H4 (cell line): ENCODE data around the gene ATAD3B. TPM values are rescaled to one million over a fixed set of nuclear protein-coding genes. Genes with fewer than 3 reads are reported as not detected.
"Not testable (repeated sequence)": the region's sequence is repeated elsewhere in the genome, so short reads cannot be mapped to it uniquely, and the experiment has no call there.

Experiments
- DNase-seq: peaks from one replicate; pipeline ENCODE4 v3.0.0-alpha.2; 2015; ENCODE audit warnings: low spot score
- total RNA-seq: library from RNA; depleted of rRNA; stranded (reverse); fragments of >200 nt; shearing (Covaris generic); gene quantifications from 2 replicates; pipeline ENCODE4 v1.2.3, GENCODE V29; 2014

ATAD3B gene
- total RNA-seq, 1 experiment from 2014 or later = 5.7 TPM

DNA sequence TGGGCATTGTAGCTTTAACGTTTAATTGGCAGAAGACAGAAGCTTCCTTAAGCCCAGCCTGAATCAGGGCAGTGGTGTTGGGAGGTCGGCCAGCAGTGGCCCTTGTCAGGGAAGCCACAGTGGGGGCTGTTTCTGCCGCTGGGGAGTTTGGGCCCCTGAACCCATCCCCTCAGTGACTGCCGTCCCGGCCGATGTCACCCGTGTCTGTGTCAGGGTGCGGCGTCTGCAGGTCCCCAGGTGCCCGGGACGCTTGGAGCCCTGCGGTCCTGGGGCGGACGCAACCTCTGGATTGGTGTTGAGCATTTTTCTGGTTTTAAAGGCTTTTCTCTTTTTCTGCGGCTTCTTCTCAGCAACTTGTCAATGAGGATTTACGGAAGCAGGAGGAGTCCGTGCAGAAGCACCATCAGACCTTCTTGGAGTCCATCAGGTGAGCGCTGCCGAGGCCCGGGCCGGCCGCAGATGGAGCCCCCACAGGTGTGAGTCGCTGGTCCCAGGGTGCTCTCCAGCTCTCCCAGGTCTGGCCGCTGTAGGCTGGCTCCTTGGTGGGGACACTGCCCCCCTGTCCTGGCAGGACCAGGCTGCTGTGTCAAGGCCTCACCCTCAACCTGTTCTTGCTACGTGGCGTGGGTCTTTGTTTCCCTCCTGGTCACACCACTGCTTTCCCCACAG lies 19.7 kb upstream of the ATAD3B start:
- no peak for DNase-seq

DNA sequence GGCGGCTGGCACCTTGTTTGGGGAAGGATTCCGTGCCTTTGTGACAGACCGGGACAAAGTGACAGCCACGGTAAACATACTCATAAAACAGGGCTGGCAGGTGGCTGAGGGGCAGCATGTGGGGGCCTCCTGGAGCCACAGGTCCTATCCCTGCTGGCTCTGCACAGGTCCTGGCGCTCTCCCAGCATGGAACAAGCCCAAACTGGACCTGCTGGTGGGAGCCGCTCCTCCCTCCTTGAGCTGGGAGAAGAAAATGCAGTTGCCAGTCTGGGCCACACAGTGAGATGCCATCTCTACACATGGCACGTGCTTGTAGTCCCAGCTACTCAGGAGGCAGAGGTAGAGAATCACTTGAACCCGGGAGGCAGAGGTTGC lies 19.2 kb upstream of the ATAD3B start:
- DNase-seq = not testable (repeated sequence)

DNA sequence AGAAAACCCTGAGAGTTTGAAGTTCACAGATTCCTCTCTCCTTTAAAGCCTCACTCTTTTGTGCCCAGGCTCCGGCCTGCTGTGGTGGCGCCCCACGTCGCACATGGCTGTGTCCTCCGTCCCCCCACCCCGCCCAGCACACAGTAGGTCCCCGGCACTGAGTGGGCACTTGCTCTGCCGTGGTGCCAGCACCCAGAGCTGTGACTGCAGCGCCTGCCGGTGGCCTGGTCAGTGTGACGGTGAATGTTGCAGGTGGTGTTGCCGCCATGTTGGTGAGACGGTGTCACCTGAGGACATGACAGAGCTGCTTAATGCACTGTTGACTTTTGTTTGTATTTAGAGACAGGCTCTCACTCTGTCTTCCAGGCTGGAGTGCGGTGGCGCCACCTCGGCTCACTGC lies 18.7 kb upstream of the ATAD3B start:
- no peak for DNase-seq

DNA sequence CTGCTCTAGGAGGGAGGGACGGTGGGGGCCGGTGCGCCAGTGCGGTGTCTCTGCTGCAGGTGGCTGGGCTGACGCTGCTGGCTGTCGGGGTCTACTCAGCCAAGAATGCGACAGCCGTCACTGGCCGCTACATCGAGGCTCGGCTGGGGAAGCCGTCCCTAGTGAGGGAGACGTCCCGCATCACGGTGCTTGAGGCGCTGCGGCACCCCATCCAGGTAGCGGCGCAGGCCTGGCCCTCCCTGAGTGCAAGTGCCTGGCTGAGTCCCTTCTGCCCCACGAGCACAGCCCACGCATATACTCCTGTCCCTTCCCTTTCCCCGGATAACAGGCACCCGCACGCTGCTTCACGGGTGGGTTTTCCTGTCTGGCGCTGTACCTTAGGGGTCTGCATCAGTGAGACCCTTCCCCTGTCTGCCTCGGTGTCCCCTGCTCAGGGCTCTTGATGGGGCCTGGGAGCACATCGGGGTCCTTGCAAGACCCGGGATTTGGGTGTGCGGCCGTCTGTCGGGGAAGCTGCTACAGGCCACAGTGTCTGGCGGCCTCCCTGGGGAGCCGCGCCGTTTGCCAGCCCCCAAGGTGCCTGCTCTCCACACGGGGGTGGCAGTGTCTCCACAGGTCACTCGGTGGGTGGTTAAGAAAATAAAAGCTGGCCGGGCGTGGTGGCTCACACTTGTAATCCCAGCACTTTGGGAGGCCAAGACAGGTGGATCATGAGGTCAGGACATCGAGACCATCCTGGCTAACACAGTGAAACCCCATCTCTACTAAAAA lies 17.1 kb upstream of the ATAD3B start:
- DNase-seq = not testable (repeated sequence)

DNA sequence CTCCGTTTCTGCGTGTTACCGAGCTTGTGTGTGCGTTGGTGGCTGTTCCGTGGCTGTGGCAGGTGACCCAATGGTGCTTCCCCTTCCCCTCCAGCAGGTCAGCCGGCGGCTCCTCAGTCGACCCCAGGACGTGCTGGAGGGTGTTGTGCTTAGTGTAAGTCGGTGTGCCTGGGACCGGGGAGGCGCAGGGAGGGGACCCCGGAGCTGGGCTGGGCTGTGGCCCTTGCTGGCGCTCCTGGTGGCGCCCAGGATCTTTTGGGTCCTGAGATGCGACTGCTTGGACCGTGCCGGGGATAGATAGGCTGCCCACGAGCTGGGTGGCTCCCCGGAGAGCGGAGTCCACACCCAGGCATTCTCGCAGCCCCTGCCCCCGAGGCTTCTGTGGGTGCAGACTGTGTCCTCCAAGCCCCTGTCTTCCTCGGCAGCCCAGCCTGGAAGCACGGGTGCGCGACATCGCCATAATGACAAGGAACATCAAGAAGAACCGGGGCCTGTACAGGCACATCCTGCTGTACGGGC lies 16.1 kb upstream of the ATAD3B start:
- no peak for DNase-seq

DNA sequence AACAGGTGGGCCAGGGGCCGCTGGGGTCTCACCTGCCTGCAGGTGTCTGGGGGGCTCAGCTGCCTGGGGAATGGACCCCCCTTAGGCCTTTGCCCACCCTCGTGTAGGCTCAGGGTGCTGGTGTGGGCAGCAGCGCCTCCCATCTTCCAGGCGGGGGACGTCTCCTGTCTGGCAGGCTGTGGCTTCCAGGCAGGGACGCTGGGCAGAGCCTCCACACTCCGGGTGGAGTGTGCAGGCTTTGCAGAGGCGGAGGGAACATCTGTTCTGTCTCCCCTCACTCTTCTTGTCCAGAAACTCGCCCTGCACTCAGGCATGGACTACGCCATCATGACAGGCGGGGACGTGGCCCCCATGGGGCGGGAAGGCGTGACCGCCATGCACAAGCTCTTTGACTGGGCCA lies 15.6 kb upstream of the ATAD3B start:
- DNase-seq = not testable (repeated sequence)

DNA sequence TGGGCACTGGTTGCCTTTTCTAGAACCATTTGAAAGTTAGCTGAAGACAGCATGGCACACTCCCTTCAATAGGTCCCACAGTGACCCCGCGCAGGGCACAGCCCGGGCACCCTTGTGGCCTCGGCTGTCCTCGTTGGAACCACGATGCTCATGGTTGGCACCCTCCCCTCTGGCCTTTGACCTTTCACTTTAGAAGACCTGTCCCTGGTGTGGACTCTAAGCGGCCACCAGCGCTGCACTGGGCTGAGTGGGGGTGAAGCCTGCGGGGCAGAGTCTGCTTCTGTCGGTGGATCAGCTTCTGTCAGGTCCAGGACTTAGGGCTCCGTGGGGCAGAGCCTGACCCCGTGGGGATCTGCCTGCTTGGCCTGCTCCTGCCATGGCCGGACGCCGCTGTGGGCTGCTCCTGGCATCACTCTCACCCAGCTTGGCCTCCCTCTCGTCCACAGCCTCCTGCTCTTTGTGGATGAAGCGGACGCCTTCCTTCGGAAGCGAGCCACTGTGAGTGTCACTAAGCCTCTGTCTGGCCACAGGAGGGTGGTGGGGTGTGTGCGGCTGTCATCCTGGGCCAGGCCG lies 14.8 kb upstream of the ATAD3B start:
- DNase-seq = not testable (repeated sequence)

DNA sequence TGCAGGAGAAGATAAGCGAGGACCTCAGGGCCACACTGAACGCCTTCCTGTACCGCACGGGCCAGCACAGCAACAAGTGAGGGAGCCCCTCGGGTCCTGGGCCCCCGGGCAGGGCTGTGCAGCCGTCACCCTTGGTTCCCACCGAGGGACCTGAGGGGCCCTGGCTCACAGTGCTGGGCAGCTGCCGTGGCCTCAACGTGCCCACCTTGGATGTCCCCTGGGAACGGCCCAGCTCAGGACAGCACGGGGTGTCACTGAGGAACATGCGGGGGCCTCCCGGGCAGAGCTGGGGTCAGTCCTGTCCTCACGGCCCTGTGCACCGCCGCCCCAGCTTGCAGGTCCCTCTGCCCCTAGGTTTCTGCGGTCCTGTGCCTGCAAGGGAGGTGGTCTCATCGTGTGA lies 12.4 kb upstream of the ATAD3B start:
- DNase-seq = not testable (repeated sequence)

DNA sequence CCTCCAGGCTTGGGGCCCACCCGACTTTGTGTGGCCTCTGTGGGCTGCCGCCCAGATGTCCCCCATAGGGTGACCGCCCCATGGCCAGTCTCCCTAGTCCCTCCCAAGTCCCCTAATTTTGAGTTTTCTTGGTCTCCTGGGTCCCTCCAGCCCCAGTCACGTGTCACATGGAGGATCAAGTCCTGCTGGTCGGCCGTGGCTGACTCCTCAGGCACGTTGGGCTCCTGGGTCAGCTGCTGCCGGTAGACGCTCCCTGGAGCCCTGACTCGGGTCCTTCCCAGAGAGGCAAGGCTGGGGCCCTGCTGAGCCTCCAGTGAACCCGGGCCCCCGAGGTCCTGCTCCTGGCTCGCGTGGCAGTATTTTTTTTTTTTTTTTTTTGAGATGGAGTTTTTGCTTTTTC lies 11.9 kb upstream of the ATAD3B start:
- not testable (repeated sequence) for DNase-seq

DNA sequence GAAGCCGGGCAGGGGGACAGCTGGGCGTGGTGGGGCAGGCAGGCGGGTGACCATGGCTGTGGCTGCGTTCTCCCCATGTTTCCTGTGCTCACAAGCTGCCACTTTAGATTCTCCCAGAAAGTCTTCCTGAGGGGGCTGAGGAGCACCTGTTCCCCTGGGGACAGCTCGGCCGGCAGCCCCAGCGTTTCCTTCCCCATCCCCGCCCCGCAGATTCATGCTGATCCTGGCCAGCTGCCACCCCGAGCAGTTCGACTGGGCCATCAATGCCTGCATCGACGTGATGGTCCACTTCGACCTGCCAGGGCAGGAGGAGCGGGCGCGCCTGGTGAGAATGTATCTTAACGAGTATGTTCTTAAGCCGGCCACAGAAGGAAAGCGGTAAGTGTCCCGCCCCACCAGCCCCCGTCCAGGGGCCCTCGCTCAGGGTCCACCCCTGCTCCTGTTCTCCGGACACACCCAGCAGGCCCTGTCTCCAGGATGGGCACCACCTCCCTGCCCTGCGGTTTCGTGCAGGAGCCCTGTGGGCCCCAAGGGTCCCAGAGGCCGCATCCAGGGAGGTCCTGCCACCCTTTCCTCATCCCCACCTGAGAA lies 10.9 kb upstream of the ATAD3B start:
- no peak for DNase-seq

DNA sequence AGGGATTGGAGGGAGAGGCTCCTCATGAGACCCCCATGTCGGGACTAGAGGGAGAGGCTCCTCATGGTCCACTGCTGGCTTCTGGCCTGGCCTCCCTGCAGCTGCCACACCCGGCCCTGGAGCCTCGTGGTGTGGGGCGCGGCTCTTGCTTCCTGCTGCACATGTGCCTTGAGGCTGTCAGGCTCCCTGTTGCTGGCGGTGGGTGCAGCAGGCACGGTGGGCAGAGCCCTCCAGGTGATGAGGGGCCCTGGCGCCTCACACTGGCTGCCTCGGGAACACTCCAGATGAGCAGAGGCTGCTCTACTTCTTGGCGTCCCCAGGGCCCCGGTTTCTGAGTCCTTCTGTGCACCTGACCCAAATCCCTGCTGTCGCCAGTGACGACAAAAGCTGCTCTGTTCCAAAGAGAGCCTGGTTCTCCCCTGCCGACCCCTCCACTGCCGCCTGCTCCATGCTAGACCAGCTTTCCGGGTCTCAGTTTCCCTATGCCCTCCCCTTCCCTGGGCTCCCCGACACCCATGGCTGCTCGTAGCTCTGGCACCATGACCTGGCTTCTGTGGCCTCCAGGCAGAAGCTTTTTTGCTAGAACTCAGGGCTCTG lies 9.7 kb upstream of the ATAD3B start:
- DNase-seq = no peak

DNA sequence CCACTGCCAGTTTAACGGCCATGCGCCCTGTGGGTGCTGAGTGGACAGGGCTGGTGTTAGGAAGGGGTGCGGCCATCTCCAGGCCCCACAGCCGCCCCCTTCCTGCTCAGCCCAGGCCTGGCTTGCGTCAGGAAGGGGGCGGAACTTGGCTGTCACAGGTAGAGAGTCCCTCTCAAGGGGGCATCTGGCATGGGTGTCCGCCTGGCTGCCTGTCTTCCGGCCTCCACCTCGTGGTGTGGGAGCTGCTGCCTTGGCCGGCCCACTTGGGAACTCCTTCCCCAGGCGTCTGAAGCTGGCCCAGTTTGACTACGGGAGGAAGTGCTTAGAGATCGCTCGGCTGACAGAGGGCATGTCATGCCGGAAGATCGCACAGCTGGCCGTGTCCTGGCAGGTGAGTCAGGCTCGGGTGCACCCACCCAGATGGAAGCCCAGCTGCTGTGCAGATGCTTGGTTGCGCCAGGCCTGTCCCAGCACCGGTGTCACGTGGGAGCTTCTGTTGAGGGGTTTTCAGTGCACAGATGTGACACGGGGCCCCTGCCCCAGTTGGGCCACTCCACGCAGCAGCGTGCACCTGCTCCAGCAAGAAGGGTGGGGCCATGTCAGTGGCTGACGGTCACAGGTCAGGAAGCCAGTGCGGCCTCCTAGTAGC lies 9.1 kb upstream of the ATAD3B start:
- no peak for DNase-seq

DNA sequence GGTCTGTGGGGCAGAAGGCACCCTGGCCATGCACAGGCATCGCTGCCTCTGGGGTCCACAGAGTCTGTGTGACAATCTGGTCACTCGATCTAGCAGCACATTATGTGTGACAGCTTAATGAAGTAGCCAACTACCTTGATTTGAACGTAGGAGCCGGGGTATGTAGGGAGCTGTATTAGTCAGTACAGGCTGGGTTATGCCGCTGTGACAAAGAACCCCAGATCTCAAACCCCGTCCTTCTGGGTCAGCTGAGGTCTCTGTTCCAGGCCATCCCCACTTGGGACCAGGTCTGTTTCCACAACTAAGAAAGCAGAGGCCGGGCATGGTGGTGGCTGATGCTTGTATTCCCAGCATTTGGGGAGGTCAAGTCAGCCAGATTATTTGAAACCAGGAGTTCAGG lies 8.3 kb upstream of the ATAD3B start:
- DNase-seq = no peak

DNA sequence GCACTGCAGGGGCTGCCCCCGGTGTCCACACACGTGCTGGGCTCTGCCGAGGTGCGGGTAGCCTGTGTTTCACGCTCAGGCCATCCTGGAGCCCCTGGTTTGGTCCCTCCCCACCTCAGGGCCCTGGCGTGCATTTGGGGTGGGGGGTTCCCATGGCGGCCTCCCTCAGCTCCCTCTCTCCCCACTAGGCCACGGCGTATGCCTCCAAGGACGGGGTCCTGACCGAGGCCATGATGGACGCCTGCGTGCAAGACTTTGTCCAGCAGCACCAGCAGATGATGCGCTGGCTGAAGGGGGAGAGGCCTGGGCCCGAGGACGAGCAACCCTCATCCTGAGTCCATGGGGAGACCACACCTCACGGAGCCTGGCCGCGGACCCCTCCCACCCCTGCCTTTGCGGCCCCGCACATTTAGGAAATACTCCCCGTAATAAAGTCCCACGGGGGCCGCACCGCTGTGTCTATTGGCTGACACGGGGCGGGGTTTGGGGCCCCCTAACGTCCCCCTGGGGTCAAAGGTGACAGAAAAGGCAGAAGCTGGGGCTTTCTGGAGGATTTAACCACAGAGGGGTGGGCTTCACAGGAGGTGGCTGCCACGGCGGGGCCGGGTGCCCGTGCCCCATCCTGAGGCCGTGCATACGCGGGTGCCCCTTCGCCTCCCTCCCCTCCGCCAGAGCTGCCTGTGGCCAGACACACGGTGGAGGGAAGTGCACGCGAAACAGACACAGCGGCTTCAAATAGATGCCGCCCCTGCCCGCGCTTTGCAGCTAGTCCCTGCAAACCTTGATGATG lies 3.2 kb upstream of the ATAD3B start:
- not testable (repeated sequence) for DNase-seq

DNA sequence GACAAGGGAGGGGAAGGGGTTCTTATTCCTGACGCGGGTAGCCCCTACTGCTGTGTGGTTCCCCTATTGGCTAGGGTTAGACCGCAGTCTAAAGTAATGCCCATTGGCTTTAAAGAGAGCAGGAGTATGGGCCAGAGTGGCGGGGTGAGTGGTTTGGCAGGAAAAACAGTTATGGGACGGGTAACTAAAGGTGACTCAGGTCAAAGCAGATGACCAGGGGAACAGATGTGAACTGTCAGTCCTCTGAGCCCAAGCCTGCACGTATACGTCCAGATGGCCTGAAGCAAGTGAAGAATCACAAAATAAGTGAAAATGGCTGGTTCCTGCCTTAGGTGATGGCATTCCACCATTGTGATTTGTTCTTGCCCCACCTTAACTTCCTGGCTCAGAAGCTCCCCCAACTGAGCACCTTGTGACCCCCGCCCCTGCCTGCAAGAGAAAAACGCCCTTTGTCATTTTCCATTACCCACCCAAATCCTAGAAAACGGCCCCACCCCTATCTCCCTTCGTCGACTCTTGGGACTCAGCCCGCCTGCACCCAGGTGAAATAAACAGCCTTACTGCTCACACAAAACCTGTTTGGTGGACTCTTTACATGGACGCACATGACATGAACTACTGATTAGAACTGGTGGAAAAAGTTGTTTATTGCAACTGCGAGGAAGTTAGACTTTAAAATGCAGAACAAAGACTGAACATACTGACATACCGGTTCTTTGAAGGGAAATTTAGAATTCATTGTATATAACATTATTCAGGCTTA lies 758 bp upstream of the ATAD3B start:
- DNase-seq = no peak

DNA sequence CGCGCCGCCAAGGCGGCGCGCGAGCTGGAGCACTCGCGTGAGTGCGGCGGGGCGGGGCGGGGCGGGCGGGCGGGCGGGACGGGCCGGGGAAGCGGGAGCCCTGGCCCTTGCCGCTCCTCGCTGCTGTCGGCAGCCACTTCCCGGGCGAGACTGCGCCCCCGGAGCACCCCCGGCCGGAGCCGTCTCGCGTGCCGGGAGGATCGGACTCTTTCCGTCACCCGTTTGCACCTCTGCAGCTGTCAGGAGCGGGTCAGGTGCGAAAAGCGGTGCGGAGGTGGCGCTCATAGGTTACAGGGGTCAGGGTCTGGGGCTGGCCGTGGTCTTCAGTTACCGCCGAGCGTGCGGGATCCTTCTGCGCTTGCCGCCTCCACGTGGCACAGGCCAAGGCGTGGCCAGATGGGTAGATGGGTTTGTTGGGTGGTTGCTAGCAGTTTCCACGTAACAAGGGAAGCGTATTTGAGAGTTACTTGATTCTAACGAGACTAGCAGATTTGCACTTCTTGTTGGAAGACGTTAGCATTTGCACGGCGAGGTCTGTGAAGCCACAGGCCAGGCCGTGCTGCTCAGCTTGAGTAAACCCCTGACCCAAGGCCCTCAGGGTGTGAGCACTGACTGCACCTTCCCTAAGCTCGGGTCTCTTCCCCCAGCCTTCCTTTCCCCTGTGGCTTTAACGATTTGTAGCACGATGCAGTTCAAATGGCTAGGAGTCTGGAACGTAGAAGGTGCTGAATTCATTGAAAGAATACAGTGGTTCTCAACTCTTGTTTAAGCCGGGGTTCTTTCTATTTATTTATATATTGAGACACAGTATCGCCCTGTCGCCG lies 700 bp downstream of the ATAD3B start:
- not testable (repeated sequence) for DNase-seq

DNA sequence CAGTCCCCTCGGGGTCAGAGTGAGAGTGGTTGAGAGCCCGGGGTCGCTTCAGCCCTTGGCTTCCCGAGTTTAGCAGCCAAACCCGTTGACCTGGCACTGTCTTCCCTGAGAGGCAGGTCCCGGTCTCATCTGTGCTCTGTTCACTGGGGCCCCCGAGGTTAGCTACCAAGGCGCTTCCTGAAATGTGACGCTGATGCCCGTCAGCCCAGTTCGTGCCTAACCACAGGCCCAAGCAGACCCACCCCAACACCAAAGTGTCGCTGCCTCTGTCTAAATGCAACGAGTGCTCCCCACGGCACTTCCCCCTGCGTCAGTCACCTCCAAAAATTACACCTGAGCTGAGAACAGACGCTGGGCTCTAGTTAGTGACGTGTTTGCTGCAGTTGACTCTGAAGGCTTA lies 4.4 kb downstream of the ATAD3B start:
- not testable (repeated sequence) for DNase-seq

DNA sequence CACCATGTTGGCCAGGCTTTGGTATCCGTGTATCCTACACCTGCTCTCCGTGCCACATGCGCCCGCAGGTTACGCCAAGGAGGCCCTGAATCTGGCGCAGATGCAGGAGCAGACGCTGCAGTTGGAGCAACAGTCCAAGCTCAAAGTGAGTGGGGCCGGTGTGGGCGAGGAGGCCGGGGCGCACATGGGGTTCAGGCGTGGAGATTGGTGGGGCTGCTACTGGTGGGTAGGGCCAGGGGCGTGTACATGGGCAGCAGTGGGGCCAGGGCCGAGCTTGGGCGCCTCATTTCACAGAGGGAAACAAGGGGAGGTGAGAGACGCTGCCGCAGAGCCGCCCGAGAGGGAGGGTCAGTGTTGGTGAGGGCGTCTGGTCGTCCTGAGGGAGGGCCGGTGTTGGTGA lies 5.6 kb downstream of the ATAD3B start:
- no peak for DNase-seq
